GM23338 (cell line): ENCODE data around the gene ARID3B. TPM values are rescaled to one million over a fixed set of nuclear protein-coding genes. Genes with fewer than 3 reads are reported as not detected.

Experiments used
- ATAC-seq: fragments of 200-7000 bp; cut with Tn5 transposase; 3 replicates; pipeline ENCODE4 v1.9.1; 2020
- DNase-seq: peaks from one replicate; pipeline ENCODE4 v3.0.0-alpha.2; 2015; ENCODE audit warnings: low spot score
- H2AFZ ChIP-seq: fragments of 200-600 bp; sonication (generic); 2 replicates; pipeline ENCODE4 v1.8.0; 2016; ENCODE audit warnings: antibody characterized with exemption, mild to moderate bottlenecking, moderate library complexity
- H3F3A ChIP-seq: fragments of 200-600 bp; sonication (generic); replicated peaks from 2 replicates; pipeline ENCODE4 v1.8.0; 2017; ENCODE audit warnings: antibody characterized with exemption, mixed run types, low read depth
- H3K27ac ChIP-seq: fragments of 200-600 bp; sonication (generic); 2 replicates; pipeline ENCODE4 v1.6.1; 2016; ENCODE audit warnings: low read depth
- H3K27me3 ChIP-seq: fragments of 200-600 bp; sonication (generic); 2 replicates; pipeline ENCODE4 v1.8.0; 2016; ENCODE audit warnings: mild to moderate bottlenecking, mixed run types, moderate library complexity; ENCODE audit not compliant: insufficient read depth
- H3K36me3 ChIP-seq: fragments of 200-600 bp; sonication (generic); 2 replicates; pipeline ENCODE4 v1.8.0; 2016; ENCODE audit warnings: mild to moderate bottlenecking; ENCODE audit not compliant: insufficient read depth
- H3K4me1 ChIP-seq: fragments of 200-600 bp; sonication (generic); 2 replicates; pipeline ENCODE4 v1.8.0; 2016; ENCODE audit warnings: mild to moderate bottlenecking, moderate library complexity; ENCODE audit not compliant: insufficient read depth
- H3K4me2 ChIP-seq: fragments of 200-600 bp; sonication (generic); 2 replicates; pipeline ENCODE4 v1.7.1; 2017; ENCODE audit warnings: mixed run types
- H3K4me3 ChIP-seq: fragments of 200-600 bp; sonication (generic); 2 replicates; pipeline ENCODE4 v1.6.1; 2016; ENCODE audit warnings: mixed run types
- H3K79me2 ChIP-seq: fragments of 200-600 bp; sonication (generic); replicated peaks from 2 replicates; pipeline ENCODE4 v1.8.0; 2017; ENCODE audit warnings: mild to moderate bottlenecking; ENCODE audit not compliant: insufficient read depth
- H3K9me2 ChIP-seq: fragments of 200-600 bp; sonication (generic); 2 replicates; pipeline ENCODE4 v1.8.0; 2017; ENCODE audit not compliant: insufficient read depth
- H4K20me1 ChIP-seq: fragments of 200-600 bp; sonication (generic); replicated peaks from 2 replicates; pipeline ENCODE4 v1.8.0; 2017; ENCODE audit warnings: mild to moderate bottlenecking; ENCODE audit not compliant: insufficient read depth
- H3K27ac Mint-ChIP-seq: 2 replicates; pipeline ENCODE4 v1.8.0; 2020; ENCODE audit warnings: inconsistent platforms, mild to moderate bottlenecking, moderate library complexity, mixed read lengths
- H3K27me3 Mint-ChIP-seq: 3 replicates; pipeline ENCODE4 v1.8.0; 2022; ENCODE audit warnings: low read depth, mild to moderate bottlenecking, moderate library complexity, mixed read lengths, inconsistent platforms; ENCODE audit not compliant: insufficient read depth, poor library complexity
- H3K36me3 Mint-ChIP-seq: 3 replicates; pipeline ENCODE4 v1.8.0; 2021; ENCODE audit warnings: low read depth, mild to moderate bottlenecking, inconsistent platforms, moderate library complexity, mixed read lengths
- H3K4me1 Mint-ChIP-seq: 3 replicates; pipeline ENCODE4 v1.8.0; 2020; ENCODE audit warnings: mild to moderate bottlenecking, inconsistent platforms, mixed read lengths
- H3K4me3 Mint-ChIP-seq: 3 replicates; pipeline ENCODE4 v1.8.0; 2021; ENCODE audit warnings: moderate library complexity, mild to moderate bottlenecking, inconsistent platforms, mixed read lengths
- H3K9me3 Mint-ChIP-seq: 3 replicates; pipeline ENCODE4 v1.8.0; 2020; ENCODE audit warnings: moderate library complexity, mild to moderate bottlenecking, inconsistent platforms, mixed read lengths
- CREB1 ChIP-seq: fragments of 250-450 bp; sonication (Bioruptor Pico); IDR thresholded peaks from 2 replicates; pipeline ENCODE4 v1.5.0; 2020; ENCODE audit warnings: low read depth, mild to moderate bottlenecking, moderate library complexity
- EZH2phosphoT487 ChIP-seq: fragments of 200-600 bp; sonication (generic); IDR thresholded peaks from one replicate; pipeline ENCODE4 v1.8.1; 2018; ENCODE audit warnings: antibody characterized with exemption; ENCODE audit not compliant: unreplicated experiment
- NANOG ChIP-seq: IDR thresholded peaks from 2 replicates; pipeline ENCODE4 v1.6.1; 2016; ENCODE audit warnings: antibody characterized with exemption, borderline replicate concordance
- POLR2AphosphoS5 ChIP-seq: IDR thresholded peaks from 2 replicates; pipeline ENCODE4 v1.6.1; 2016; ENCODE audit warnings: antibody characterized with exemption, low read depth
- REST ChIP-seq: IDR thresholded peaks from one replicate; pipeline ENCODE4 v1.6.1; 2018; ENCODE audit warnings: antibody characterized with exemption; ENCODE audit not compliant: unreplicated experiment
- STAT1 ChIP-seq: IDR thresholded peaks from one replicate; pipeline ENCODE4 v1.6.1; 2016; ENCODE audit warnings: antibody characterized with exemption; ENCODE audit not compliant: unreplicated experiment
- ZNF114 ChIP-seq: fragments of 250-450 bp; sonication (Bioruptor Pico); IDR thresholded peaks from 2 replicates; pipeline ENCODE4 v1.5.0; 2020; ENCODE audit warnings: mild to moderate bottlenecking, moderate library complexity
- ZNF331 ChIP-seq: fragments of 250-450 bp; sonication (Bioruptor Pico); IDR thresholded peaks from 2 replicates; pipeline ENCODE4 v1.5.0; 2020; ENCODE audit warnings: low read depth, mild to moderate bottlenecking, moderate library complexity
- polyA plus RNA-seq: library from polyadenylated mRNA; unstranded; fragments of >200 nt; fragmentation: Nextera tagmentation; extraction: Ambion mirVana; gene quantifications from 2 replicates; pipeline ENCODE4 v1.2.1, GENCODE V29; 2016
- total RNA-seq: library from RNA; depleted of rRNA; stranded (reverse); fragments of >200 nt; shearing (Covaris generic); gene quantifications from 2 replicates; pipeline ENCODE4 v1.2.3, GENCODE V29; 2014
- TF ChIP-seq, protein P1 (sequence below), 2 experiments: fragments of 200-600 bp in 1 of 2; sonication (generic) in 1 of 2; conservative IDR thresholded peaks; 2 replicates each; pipeline versions ENCODE4 v1.5.1 to v1.6.1; 2016 to 2017; ENCODE audit warnings: antibody characterized with exemption in 2 of 2, low read depth in 2 of 2, mild to moderate bottlenecking in 2 of 2, moderate library complexity in 1 of 2
- TF ChIP-seq, protein P2 (sequence below): fragments of 250-450 bp; sonication (Bioruptor Pico); IDR thresholded peaks from 2 replicates; pipeline ENCODE4 v1.5.0; 2020; ENCODE audit warnings: mild to moderate bottlenecking, moderate library complexity

ARID3B gene
- total and polyA plus RNA-seq, 2 experiments from 2014 or later: 65.5 to 147 TPM

- Histone ChIP-seq H3K9me2 (no peaks in the 10 kb centered on the region), H3K27me3 (peaks cover 3% of the 10 kb centered on the region; the same call in 1 of the 2 replicates), H4K20me1 (no peaks in the 10 kb centered on the region; the same call in 1 of the 2 replicates), H3K36me3 (no peaks in the 10 kb centered on the region), H3K4me1 (peaks cover 1% of the 10 kb centered on the region), H3K27ac (no peak overlapping the region), H2AFZ (no peak overlapping the region), H3K79me2 (no peaks in the 10 kb centered on the region), H3K4me3 (no peak overlapping the region), H3K4me2 (no peak overlapping the region), H3F3A (0 out of 2 replicates have a peak, but pooled peaks cover 4% of the 10 kb centered on the region)
- peaks cover 9% of the 10 kb centered on the region for H3K27me3 Mint-ChIP-seq
- no peak overlapping the region for H3K4me3 Mint-ChIP-seq
- DNase-seq (no peak), ATAC-seq (no peak)
- no peak overlapping the region for H3K27ac Mint-ChIP-seq
- H3K36me3 Mint-ChIP-seq: no peaks in the 10 kb centered on the region
- TF ChIP-seq, protein P1, sequence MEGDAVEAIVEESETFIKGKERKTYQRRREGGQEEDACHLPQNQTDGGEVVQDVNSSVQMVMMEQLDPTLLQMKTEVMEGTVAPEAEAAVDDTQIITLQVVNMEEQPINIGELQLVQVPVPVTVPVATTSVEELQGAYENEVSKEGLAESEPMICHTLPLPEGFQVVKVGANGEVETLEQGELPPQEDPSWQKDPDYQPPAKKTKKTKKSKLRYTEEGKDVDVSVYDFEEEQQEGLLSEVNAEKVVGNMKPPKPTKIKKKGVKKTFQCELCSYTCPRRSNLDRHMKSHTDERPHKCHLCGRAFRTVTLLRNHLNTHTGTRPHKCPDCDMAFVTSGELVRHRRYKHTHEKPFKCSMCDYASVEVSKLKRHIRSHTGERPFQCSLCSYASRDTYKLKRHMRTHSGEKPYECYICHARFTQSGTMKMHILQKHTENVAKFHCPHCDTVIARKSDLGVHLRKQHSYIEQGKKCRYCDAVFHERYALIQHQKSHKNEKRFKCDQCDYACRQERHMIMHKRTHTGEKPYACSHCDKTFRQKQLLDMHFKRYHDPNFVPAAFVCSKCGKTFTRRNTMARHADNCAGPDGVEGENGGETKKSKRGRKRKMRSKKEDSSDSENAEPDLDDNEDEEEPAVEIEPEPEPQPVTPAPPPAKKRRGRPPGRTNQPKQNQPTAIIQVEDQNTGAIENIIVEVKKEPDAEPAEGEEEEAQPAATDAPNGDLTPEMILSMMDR (conservative IDR thresholded peaks at IDR 0.05; ENCODE audit: low read depth in 2 of 2): no peak
- TF ChIP-seq REST: no peak
- no peak for TF ChIP-seq CREB1 (CRISPR knock-in tag)
- TF ChIP-seq ZNF331 (CRISPR knock-in tag): no peak
- no peak for TF ChIP-seq POLR2AphosphoS5
- no peak for TF ChIP-seq ZNF114 (CRISPR knock-in tag)
- no peak for TF ChIP-seq EZH2phosphoT487
- no peak for TF ChIP-seq STAT1
- TF ChIP-seq, protein P2, sequence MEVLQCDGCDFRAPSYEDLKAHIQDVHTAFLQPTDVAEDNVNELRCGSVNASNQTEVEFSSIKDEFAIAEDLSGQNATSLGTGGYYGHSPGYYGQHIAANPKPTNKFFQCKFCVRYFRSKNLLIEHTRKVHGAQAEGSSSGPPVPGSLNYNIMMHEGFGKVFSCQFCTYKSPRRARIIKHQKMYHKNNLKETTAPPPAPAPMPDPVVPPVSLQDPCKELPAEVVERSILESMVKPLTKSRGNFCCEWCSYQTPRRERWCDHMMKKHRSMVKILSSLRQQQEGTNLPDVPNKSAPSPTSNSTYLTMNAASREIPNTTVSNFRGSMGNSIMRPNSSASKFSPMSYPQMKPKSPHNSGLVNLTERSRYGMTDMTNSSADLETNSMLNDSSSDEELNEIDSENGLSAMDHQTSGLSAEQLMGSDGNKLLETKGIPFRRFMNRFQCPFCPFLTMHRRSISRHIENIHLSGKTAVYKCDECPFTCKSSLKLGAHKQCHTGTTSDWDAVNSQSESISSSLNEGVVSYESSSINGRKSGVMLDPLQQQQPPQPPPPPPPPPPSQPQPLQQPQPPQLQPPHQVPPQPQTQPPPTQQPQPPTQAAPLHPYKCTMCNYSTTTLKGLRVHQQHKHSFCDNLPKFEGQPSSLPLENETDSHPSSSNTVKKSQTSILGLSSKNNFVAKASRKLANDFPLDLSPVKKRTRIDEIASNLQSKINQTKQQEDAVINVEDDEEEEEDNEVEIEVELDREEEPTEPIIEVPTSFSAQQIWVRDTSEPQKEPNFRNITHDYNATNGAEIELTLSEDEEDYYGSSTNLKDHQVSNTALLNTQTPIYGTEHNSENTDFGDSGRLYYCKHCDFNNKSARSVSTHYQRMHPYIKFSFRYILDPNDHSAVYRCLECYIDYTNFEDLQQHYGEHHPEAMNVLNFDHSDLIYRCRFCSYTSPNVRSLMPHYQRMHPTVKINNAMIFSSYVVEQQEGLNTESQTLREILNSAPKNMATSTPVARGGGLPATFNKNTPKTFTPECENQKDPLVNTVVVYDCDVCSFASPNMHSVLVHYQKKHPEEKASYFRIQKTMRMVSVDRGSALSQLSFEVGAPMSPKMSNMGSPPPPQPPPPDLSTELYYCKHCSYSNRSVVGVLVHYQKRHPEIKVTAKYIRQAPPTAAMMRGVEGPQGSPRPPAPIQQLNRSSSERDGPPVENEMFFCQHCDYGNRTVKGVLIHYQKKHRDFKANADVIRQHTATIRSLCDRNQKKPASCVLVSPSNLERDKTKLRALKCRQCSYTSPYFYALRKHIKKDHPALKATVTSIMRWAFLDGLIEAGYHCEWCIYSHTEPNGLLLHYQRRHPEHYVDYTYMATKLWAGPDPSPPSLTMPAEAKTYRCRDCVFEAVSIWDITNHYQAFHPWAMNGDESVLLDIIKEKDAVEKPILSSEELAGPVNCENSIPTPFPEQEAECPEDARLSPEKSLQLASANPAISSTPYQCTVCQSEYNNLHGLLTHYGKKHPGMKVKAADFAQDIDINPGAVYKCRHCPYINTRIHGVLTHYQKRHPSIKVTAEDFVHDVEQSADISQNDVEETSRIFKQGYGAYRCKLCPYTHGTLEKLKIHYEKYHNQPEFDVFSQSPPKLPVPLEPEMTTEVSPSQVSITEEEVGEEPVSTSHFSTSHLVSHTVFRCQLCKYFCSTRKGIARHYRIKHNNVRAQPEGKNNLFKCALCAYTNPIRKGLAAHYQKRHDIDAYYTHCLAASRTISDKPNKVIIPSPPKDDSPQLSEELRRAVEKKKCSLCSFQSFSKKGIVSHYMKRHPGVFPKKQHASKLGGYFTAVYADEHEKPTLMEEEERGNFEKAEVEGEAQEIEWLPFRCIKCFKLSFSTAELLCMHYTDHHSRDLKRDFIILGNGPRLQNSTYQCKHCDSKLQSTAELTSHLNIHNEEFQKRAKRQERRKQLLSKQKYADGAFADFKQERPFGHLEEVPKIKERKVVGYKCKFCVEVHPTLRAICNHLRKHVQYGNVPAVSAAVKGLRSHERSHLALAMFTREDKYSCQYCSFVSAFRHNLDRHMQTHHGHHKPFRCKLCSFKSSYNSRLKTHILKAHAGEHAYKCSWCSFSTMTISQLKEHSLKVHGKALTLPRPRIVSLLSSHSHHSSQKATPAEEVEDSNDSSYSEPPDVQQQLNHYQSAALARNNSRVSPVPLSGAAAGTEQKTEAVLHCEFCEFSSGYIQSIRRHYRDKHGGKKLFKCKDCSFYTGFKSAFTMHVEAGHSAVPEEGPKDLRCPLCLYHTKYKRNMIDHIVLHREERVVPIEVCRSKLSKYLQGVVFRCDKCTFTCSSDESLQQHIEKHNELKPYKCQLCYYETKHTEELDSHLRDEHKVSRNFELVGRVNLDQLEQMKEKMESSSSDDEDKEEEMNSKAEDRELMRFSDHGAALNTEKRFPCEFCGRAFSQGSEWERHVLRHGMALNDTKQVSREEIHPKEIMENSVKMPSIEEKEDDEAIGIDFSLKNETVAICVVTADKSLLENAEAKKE (CRISPR knock-in tag): no peak
- no peak for TF ChIP-seq NANOG
- H3K9me3 Mint-ChIP-seq: no peaks in the 10 kb centered on the region
- H3K4me1 Mint-ChIP-seq: peaks cover 2% of the 10 kb centered on the region; the same call in 1 of the 3 replicates
Observed at GRCh38 chr15:74603789-74604705, 63.0 kb downstream of the ARID3B start.
